ENCODE data around the gene PNPLA8. TPM values are rescaled to one million over a fixed set of nuclear protein-coding genes. Genes with fewer than 3 reads are reported as not detected.

PNPLA8 gene
- total RNA-seq, 4 donors from 2014 or later = 42.9 to 62.1 (median 47.2) TPM

GRCh38 chr7:108436906-108437305 is 89.0 kb downstream of the PNPLA8 start:
- DNase-seq = no peak
- intact Hi-C loops (cut with DNase I) = no loop called here
- Histone ChIP-seq H3K9me3 (no peaks in the 10 kb centered on the region), H3K4me1 (no peaks in the 10 kb centered on the region), H3K36me3 (no peaks in the 10 kb centered on the region), H3K4me3 (replicated peaks in 1 of 3) (no peak overlapping the region), H3K27me3 (no peaks in the 10 kb centered on the region), H3K27ac (no peak overlapping the region)
- TF ChIP-seq POLR2A (IDR thresholded peaks at IDR 0.05) (no peak), CTCF (IDR thresholded peaks at IDR 0.05) (no peak)
- 93 to 96% methylated on average over 3 of the region's 3 CpGs for WGBS, 2 donors

- TF ChIP-seq POLR2A (IDR thresholded peaks at IDR 0.05) = no peak
- no peak for DNase-seq
- no peaks in the 10 kb centered on the region for H3K4me1 ChIP-seq
- intact Hi-C loops (cut with DNase I) = no loop called here
- no peak overlapping the region for H3K4me3 ChIP-seq (replicated peaks in 1 of 3)
- H3K27me3 ChIP-seq = no peaks in the 10 kb centered on the region
- 76 to 94% methylated on average over 2 of the region's 2 CpGs for WGBS, 2 donors
- H3K36me3 ChIP-seq = no peaks in the 10 kb centered on the region
- H3K27ac ChIP-seq = no peak overlapping the region
- no peaks in the 10 kb centered on the region for H3K9me3 ChIP-seq
Measured at GRCh38 chr7:108434010-108434409, 91.9 kb downstream of the PNPLA8 start.

- WGBS, 2 donors = 81 to 94% methylated on average over 1 of the region's 1 CpG
- no peak for TF ChIP-seq POLR2A (IDR thresholded peaks at IDR 0.05)
- no peak for TF ChIP-seq CTCF (IDR thresholded peaks at IDR 0.05)
- no peak for DNase-seq
- H3K4me3 ChIP-seq (replicated peaks in 1 of 3) = no peak overlapping the region
- intact Hi-C loops (cut with DNase I) = no loop called here
- no peak overlapping the region for H3K27ac ChIP-seq
- no peaks in the 10 kb centered on the region for H3K36me3 ChIP-seq
- no peaks in the 10 kb centered on the region for H3K27me3 ChIP-seq
- H3K4me1 ChIP-seq = no peaks in the 10 kb centered on the region
- no peaks in the 10 kb centered on the region for H3K9me3 ChIP-seq
Measured at GRCh38 chr7:108431099-108431498, 94.8 kb downstream of the PNPLA8 start.

GRCh38 chr7:108430664-108431063 is 95.3 kb downstream of the PNPLA8 start:
- no peaks in the 10 kb centered on the region for H3K9me3 ChIP-seq
- 54 to 58% methylated on average over 1 of the region's 1 CpG for WGBS, 2 donors
- TF ChIP-seq POLR2A (IDR thresholded peaks at IDR 0.05) = no peak
- TF ChIP-seq CTCF (IDR thresholded peaks at IDR 0.05) = no peak
- H3K4me3 ChIP-seq (replicated peaks in 1 of 3) = no peak overlapping the region
- H3K27me3 ChIP-seq = no peaks in the 10 kb centered on the region
- H3K27ac ChIP-seq = no peak overlapping the region
- H3K36me3 ChIP-seq = no peaks in the 10 kb centered on the region
- DNase-seq = no peak
- intact Hi-C loops (cut with DNase I) = no loop called here
- H3K4me1 ChIP-seq = no peaks in the 10 kb centered on the region

- Histone ChIP-seq H3K27me3 (no peaks in the 10 kb centered on the region), H3K4me3 (replicated peaks in 1 of 3) (no peak overlapping the region), H3K36me3 (no peaks in the 10 kb centered on the region), H3K27ac (no peak overlapping the region), H3K9me3 (no peaks in the 10 kb centered on the region), H3K4me1 (no peaks in the 10 kb centered on the region)
- no peak for DNase-seq
- 68 to 69% methylated on average over 1 of the region's 1 CpG for WGBS, 2 donors
- intact Hi-C loops (cut with DNase I) = no loop called here
- no peak for TF ChIP-seq POLR2A (IDR thresholded peaks at IDR 0.05)
- TF ChIP-seq CTCF (IDR thresholded peaks at IDR 0.05) = no peak
Measured at GRCh38 chr7:108427766-108428165, 98.2 kb downstream of the PNPLA8 start.
